GM12892 (cell line): ENCODE measurements around the gene VEPH1.

Experiments
- POLR2A ChIP-seq: IDR thresholded peaks from 2 replicates; pipeline ENCODE4 v1.6.1; 2011; ENCODE audit warnings: low read depth, low read length, control low read depth
- TAF1 ChIP-seq: IDR thresholded peaks from 2 replicates; pipeline ENCODE4 v1.6.1; 2011; ENCODE audit warnings: low read depth, mild to moderate bottlenecking, control low read depth, low read length, borderline replicate concordance

- no peak for TF ChIP-seq POLR2A
- TF ChIP-seq TAF1 = no peak
Measured at GRCh38 chr3:157241599-157241998, 261.6 kb downstream of the VEPH1 start.
